WTC11 (cell line): Measurements from ENCODE around the gene OTUB2. TPM values are rescaled to one million over a fixed set of nuclear protein-coding genes. Genes with fewer than 3 reads are reported as not detected.

ENCODE experiments used
- ATAC-seq: fragments of 200-7000 bp; cut with Tn5 transposase; 2 replicates; pipeline ENCODE4 v1.10.0; 2021; ENCODE audit warnings: mild to moderate bottlenecking, moderate library complexity
- CTCF ChIA-PET: fragments of 300-600 bp; sonication (Branson Sonifier 250); formaldehyde crosslinking; loops from one replicate; lab custom pipeline; 2021; ENCODE audit warnings: antibody characterized with exemption; lab: Charles Lee
- POLR2A ChIA-PET: fragments of 350-600 bp; sonication (Branson Sonifier 250); formaldehyde crosslinking; loops from one replicate; lab custom pipeline; 2021; ENCODE audit warnings: antibody characterized with exemption; lab: Charles Lee
- DNase-seq: peaks from one replicate; pipeline ENCODE4 v3.0.0; 2021; ENCODE audit warnings: low spot score
- H3K27ac Mint-ChIP-seq: 2 replicates; pipeline ENCODE4 v1.8.0; 2021; ENCODE audit warnings: mixed read lengths
- H3K27me3 Mint-ChIP-seq: 2 replicates; pipeline ENCODE4 v1.8.0; 2021; ENCODE audit warnings: low read depth, mild to moderate bottlenecking, moderate library complexity, mixed read lengths
- H3K36me3 Mint-ChIP-seq: 2 replicates; pipeline ENCODE4 v1.8.0; 2021; ENCODE audit warnings: mixed read lengths
- H3K4me1 Mint-ChIP-seq: 2 replicates; pipeline ENCODE4 v1.8.0; 2022; ENCODE audit warnings: mixed read lengths
- H3K4me3 Mint-ChIP-seq: 2 replicates; pipeline ENCODE4 v1.8.0; 2021; ENCODE audit warnings: mild to moderate bottlenecking, moderate library complexity, mixed read lengths
- H3K9me3 Mint-ChIP-seq: 2 replicates; pipeline ENCODE4 v1.8.0; 2021; ENCODE audit warnings: mixed read lengths
- ATF1 ChIP-seq: sonication (generic); formaldehyde crosslinking; IDR thresholded peaks from 2 replicates; pipeline ENCODE4 v1.8.1; 2023; ENCODE audit warnings: mild to moderate bottlenecking, moderate library complexity, missing genetic modification reagents
- EMX1 ChIP-seq: fragments of 250-450 bp; sonication (Bioruptor Pico); IDR thresholded peaks from 2 replicates; pipeline ENCODE4 v1.8.0; 2021; ENCODE audit warnings: mild to moderate bottlenecking
- ETV6 ChIP-seq: sonication (generic); formaldehyde crosslinking; IDR thresholded peaks from 2 replicates; pipeline ENCODE4 v1.8.1; 2022; ENCODE audit warnings: mild to moderate bottlenecking, missing genetic modification reagents
- GRHL2 ChIP-seq: fragments of 250-450 bp; sonication (Bioruptor Pico); IDR thresholded peaks from 2 replicates; pipeline ENCODE4 v1.8.0; 2022; ENCODE audit warnings: mild to moderate bottlenecking, moderate library complexity; ENCODE audit not compliant: insufficient replicate concordance, severe bottlenecking
- HMGA2 ChIP-seq: fragments of 250-450 bp; sonication (Bioruptor Pico); IDR thresholded peaks from 2 replicates; pipeline ENCODE4 v1.4.0; 2021; ENCODE audit warnings: mild to moderate bottlenecking, moderate library complexity
- IRF2 ChIP-seq: sonication (generic); formaldehyde crosslinking; IDR thresholded peaks from 2 replicates; pipeline ENCODE4 v1.8.0; 2022; ENCODE audit warnings: low read depth, missing genetic modification reagents, borderline replicate concordance
- JAZF1 ChIP-seq: fragments of 250-450 bp; sonication (Bioruptor Pico); IDR thresholded peaks from 2 replicates; pipeline ENCODE4 v1.9.0; 2021; ENCODE audit warnings: moderate library complexity, mild to moderate bottlenecking, inconsistent platforms
- KAT7 ChIP-seq: sonication (generic); formaldehyde crosslinking; IDR thresholded peaks from 2 replicates; pipeline ENCODE4 v1.8.1; 2023; ENCODE audit warnings: missing genetic modification reagents, mild to moderate bottlenecking, borderline replicate concordance
- NFYB ChIP-seq: sonication (generic); formaldehyde crosslinking; conservative IDR thresholded peaks from 2 replicates; pipeline ENCODE4 v1.8.0; 2022; ENCODE audit warnings: low read depth, missing genetic modification reagents
- NR1H2 ChIP-seq: sonication (generic); formaldehyde crosslinking; IDR thresholded peaks from 2 replicates; pipeline ENCODE4 v1.9.0; 2021; ENCODE audit warnings: mild to moderate bottlenecking, moderate library complexity, missing genetic modification reagents
- RORB ChIP-seq: fragments of 250-450 bp; sonication (Bioruptor Pico); IDR thresholded peaks from 2 replicates; pipeline ENCODE4 v1.9.0; 2021; ENCODE audit warnings: mild to moderate bottlenecking
- SMAD4 ChIP-seq: sonication (generic); formaldehyde crosslinking; IDR thresholded peaks from 2 replicates; pipeline ENCODE4 v1.8.0; 2022; ENCODE audit warnings: mild to moderate bottlenecking, missing genetic modification reagents
- SP1 ChIP-seq: sonication (generic); formaldehyde crosslinking; conservative IDR thresholded peaks from 2 replicates; pipeline ENCODE4 v1.8.1; 2022; ENCODE audit warnings: missing genetic modification reagents
- TP53 ChIP-seq: sonication (generic); formaldehyde crosslinking; IDR thresholded peaks from 2 replicates; pipeline ENCODE4 v1.8.1; 2023; ENCODE audit warnings: mild to moderate bottlenecking, missing genetic modification reagents
- ZNF121 ChIP-seq: sonication (generic); formaldehyde crosslinking; IDR thresholded peaks from 2 replicates; pipeline ENCODE4 v1.8.0; 2023; ENCODE audit warnings: missing genetic modification reagents
- ZNF219 ChIP-seq: sonication (generic); formaldehyde crosslinking; IDR thresholded peaks from 2 replicates; pipeline ENCODE4 v1.8.0; 2023; ENCODE audit warnings: missing genetic modification reagents, mild to moderate bottlenecking, borderline replicate concordance
- ZNF263 ChIP-seq: sonication (generic); formaldehyde crosslinking; IDR thresholded peaks from 2 replicates; pipeline ENCODE4 v1.8.1; 2022; ENCODE audit warnings: low read depth, mild to moderate bottlenecking, moderate library complexity, missing genetic modification reagents
- ZNF416 ChIP-seq: fragments of 250-450 bp; sonication (Bioruptor Pico); IDR thresholded peaks from 2 replicates; pipeline ENCODE4 v1.9.0; 2021; ENCODE audit warnings: mild to moderate bottlenecking, inconsistent platforms
- ZNF423 ChIP-seq: fragments of 250-450 bp; sonication (Bioruptor Pico); IDR thresholded peaks from 2 replicates; pipeline ENCODE4 v2.1.2; 2022; ENCODE audit warnings: mild to moderate bottlenecking, moderate library complexity
- total RNA-seq: library from RNA; stranded (reverse); gene quantifications from 3 replicates; pipeline ENCODE4 v1.2.3, GENCODE V29; 2021
- TF ChIP-seq, protein P1 (sequence below): sonication (generic); formaldehyde crosslinking; IDR thresholded peaks from 2 replicates; pipeline ENCODE4 v1.8.0; 2022; ENCODE audit warnings: mild to moderate bottlenecking, missing genetic modification reagents
- TF ChIP-seq, protein P2 (sequence below): sonication (generic); formaldehyde crosslinking; IDR thresholded peaks from 2 replicates; pipeline ENCODE4 v1.8.1; 2023; ENCODE audit warnings: mild to moderate bottlenecking, missing genetic modification reagents
- TF ChIP-seq, protein P3 (sequence below): sonication (generic); formaldehyde crosslinking; IDR thresholded peaks from 2 replicates; pipeline ENCODE4 v1.8.1; 2022; ENCODE audit warnings: missing genetic modification reagents, borderline replicate concordance
- TF ChIP-seq, protein P4 (sequence below): sonication (generic); formaldehyde crosslinking; IDR thresholded peaks from 2 replicates; pipeline ENCODE4 v1.8.1; 2022; ENCODE audit warnings: mild to moderate bottlenecking, missing genetic modification reagents, moderate library complexity, borderline replicate concordance
- TF ChIP-seq, protein P5 (sequence below): fragments of 250-450 bp; sonication (Bioruptor Pico); IDR thresholded peaks from 2 replicates; pipeline ENCODE4 v2.1.2; 2022; ENCODE audit warnings: mild to moderate bottlenecking, moderate library complexity
- TF ChIP-seq, protein P6 (sequence below): sonication (generic); formaldehyde crosslinking; IDR thresholded peaks from 2 replicates; pipeline ENCODE4 v1.8.1; 2023; ENCODE audit warnings: mild to moderate bottlenecking, missing genetic modification reagents, moderate library complexity
- TF ChIP-seq, protein P7 (sequence below): sonication (generic); formaldehyde crosslinking; IDR thresholded peaks from 2 replicates; pipeline ENCODE4 v1.8.1; 2022; ENCODE audit warnings: mild to moderate bottlenecking, moderate library complexity, missing genetic modification reagents

Gene OTUB2
- total RNA-seq, 1 experiment from 2014 or later, result 3.5 TPM

DNA sequence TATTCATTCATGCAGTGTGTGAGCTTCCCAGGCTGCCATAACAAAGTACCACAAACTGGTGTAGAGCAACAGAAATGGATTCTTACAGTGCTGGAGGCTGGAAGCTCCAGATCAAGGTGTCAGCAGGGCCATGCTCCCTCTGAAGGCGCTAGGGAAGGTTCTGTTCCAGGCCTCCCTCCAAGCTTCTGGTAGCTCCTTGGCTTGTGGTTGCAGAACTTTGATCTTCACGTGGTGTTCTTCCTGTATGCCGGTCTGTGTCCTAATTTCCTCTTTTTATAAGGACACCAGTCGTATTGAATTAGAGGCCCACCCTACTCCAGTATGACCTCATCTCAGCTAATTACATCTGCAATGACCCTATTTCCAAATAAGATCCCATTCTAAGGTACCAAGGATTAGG is 3.1 kb downstream of the OTUB2 start:
- ChIA-PET CTCF (interaction anchor here (1.1 to 2.8 kb wide), 3 partner anchors 100 to 151 kb away, joined by 3 to 18 read pairs (median 4); no protein-coding TSS in a partner anchor), POLR2A (no interaction called here)
- ATAC-seq, result no peak
- no peak for DNase-seq
- Mint-ChIP-seq H3K27me3 (no peaks in the 10 kb centered on the region), H3K4me3 (no peak overlapping the region), H3K4me1 (peaks cover 3% of the 10 kb centered on the region)
- no peak for TF ChIP-seq EMX1
- TF ChIP-seq RORB (CRISPR knock-in tag), result no peak
- no peak for TF ChIP-seq ATF1 (CRISPR knock-in tag)
- TF ChIP-seq SP1 (CRISPR knock-in tag), result no peak
- TF ChIP-seq ZNF416 (CRISPR knock-in tag), result no peak
- TF ChIP-seq, protein P1, sequence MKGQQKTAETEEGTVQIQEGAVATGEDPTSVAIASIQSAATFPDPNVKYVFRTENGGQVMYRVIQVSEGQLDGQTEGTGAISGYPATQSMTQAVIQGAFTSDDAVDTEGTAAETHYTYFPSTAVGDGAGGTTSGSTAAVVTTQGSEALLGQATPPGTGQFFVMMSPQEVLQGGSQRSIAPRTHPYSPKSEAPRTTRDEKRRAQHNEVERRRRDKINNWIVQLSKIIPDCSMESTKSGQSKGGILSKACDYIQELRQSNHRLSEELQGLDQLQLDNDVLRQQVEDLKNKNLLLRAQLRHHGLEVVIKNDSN (CRISPR knock-in tag), result no peak
- TF ChIP-seq, all 79 proteins: peak for 0
- peaks cover 11% of the 10 kb centered on the region for H3K9me3 Mint-ChIP-seq
- H3K27ac Mint-ChIP-seq, result no peak overlapping the region; the same call in 1 of the 2 replicates
- H3K36me3 Mint-ChIP-seq, result peaks cover 11% of the 10 kb centered on the region

DNA sequence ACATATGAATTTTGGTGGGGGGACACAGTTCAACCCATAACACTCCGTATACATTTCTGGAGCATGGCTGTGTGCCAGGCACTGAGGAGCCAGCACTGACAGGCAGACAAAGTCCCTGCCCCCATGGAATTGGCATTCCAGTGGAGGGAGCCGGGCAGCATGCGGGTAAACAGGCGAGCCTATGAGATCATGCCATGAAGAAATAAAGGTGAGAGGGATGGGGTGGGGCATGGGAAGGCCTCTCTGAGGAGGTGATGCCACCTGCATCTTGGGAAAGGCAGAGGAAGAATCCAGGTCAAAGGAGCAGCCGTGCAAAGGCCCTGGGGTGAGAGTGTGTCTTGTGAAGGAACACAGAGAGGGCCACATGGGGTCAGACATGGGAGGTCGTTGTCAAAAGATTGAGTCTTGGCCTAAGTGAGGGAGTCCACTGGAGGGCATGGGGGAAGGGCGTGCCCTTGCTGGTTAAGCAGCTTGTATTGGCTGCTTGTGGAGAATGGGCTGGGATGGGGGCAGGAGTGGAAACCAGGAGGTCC is 3.6 kb downstream of the OTUB2 start:
- no peaks in the 10 kb centered on the region for H3K27me3 Mint-ChIP-seq
- no peak overlapping the region for H3K4me3 Mint-ChIP-seq
- TF ChIP-seq, protein P2, sequence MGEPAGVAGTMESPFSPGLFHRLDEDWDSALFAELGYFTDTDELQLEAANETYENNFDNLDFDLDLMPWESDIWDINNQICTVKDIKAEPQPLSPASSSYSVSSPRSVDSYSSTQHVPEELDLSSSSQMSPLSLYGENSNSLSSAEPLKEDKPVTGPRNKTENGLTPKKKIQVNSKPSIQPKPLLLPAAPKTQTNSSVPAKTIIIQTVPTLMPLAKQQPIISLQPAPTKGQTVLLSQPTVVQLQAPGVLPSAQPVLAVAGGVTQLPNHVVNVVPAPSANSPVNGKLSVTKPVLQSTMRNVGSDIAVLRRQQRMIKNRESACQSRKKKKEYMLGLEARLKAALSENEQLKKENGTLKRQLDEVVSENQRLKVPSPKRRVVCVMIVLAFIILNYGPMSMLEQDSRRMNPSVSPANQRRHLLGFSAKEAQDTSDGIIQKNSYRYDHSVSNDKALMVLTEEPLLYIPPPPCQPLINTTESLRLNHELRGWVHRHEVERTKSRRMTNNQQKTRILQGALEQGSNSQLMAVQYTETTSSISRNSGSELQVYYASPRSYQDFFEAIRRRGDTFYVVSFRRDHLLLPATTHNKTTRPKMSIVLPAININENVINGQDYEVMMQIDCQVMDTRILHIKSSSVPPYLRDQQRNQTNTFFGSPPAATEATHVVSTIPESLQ, result no peak
- TF ChIP-seq IRF2 (CRISPR knock-in tag) (no peak), ZNF263 (CRISPR knock-in tag) (no peak), KAT7 (no peak), SMAD4 (CRISPR knock-in tag) (no peak), ZNF219 (CRISPR knock-in tag) (no peak), JAZF1 (no peak)
- TF ChIP-seq, protein P3, sequence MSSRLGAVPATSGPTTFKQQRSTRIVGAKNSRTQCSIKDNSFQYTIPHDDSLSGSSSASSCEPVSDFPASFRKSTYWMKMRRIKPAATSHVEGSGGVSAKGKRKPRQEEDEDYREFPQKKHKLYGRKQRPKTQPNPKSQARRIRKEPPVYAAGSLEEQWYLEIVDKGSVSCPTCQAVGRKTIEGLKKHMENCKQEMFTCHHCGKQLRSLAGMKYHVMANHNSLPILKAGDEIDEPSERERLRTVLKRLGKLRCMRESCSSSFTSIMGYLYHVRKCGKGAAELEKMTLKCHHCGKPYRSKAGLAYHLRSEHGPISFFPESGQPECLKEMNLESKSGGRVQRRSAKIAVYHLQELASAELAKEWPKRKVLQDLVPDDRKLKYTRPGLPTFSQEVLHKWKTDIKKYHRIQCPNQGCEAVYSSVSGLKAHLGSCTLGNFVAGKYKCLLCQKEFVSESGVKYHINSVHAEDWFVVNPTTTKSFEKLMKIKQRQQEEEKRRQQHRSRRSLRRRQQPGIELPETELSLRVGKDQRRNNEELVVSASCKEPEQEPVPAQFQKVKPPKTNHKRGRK (CRISPR knock-in tag), result no peak
- H3K27ac Mint-ChIP-seq, result no peak overlapping the region; the same call in 1 of the 2 replicates
- H3K36me3 Mint-ChIP-seq, result peaks cover 16% of the 10 kb centered on the region
- peaks cover 3% of the 10 kb centered on the region for H3K4me1 Mint-ChIP-seq
- peaks cover 15% of the 10 kb centered on the region for H3K9me3 Mint-ChIP-seq
- ATAC-seq (no peak), DNase-seq (no peak)
- ChIA-PET CTCF (interaction anchor here (0.6 kb wide), 1 partner anchor 832 kb away, joined by 3 read pairs; no protein-coding TSS in a partner anchor), POLR2A (no interaction called here)

DNA sequence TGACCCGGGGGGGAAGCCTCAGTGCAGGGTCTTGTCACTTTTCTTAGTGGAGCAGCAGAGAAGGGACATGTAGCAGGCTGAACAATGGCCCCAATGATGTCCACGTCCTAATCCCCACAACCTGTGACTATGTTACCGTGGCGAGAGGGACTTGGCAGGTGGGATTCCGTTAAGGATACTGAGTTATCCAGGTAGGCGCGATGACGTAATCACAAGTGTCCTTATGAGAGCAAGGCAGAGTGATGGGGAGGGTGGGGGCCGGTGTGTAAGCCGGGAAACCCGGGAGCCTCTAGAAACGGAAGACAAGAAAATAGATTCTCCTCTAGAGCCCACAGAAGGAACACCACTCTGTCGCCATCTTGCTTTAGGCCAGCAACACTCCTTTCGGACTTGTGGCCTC is 4.4 kb downstream of the OTUB2 start:
- ATAC-seq (no peak), DNase-seq (no peak)
- no peaks in the 10 kb centered on the region for H3K27me3 Mint-ChIP-seq
- H3K4me1 Mint-ChIP-seq, result peaks cover 3% of the 10 kb centered on the region
- peaks cover 16% of the 10 kb centered on the region for H3K9me3 Mint-ChIP-seq
- ChIA-PET CTCF (no interaction called here), POLR2A (no interaction called here)
- no peak overlapping the region for H3K27ac Mint-ChIP-seq
- no peak overlapping the region for H3K4me3 Mint-ChIP-seq
- peaks cover 17% of the 10 kb centered on the region for H3K36me3 Mint-ChIP-seq
- no peak for TF ChIP-seq ZNF423 (CRISPR knock-in tag)
- no peak for TF ChIP-seq RORB (CRISPR knock-in tag)
- TF ChIP-seq KAT7, result no peak
- no peak for TF ChIP-seq NFYB (CRISPR knock-in tag)
- TF ChIP-seq TP53 (CRISPR knock-in tag), result no peak
- TF ChIP-seq, protein P4, sequence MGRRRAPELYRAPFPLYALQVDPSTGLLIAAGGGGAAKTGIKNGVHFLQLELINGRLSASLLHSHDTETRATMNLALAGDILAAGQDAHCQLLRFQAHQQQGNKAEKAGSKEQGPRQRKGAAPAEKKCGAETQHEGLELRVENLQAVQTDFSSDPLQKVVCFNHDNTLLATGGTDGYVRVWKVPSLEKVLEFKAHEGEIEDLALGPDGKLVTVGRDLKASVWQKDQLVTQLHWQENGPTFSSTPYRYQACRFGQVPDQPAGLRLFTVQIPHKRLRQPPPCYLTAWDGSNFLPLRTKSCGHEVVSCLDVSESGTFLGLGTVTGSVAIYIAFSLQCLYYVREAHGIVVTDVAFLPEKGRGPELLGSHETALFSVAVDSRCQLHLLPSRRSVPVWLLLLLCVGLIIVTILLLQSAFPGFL (CRISPR knock-in tag), result no peak
- TF ChIP-seq ZNF121 (CRISPR knock-in tag), result no peak
- no peak for TF ChIP-seq GRHL2 (CRISPR knock-in tag)
- TF ChIP-seq, protein P5, sequence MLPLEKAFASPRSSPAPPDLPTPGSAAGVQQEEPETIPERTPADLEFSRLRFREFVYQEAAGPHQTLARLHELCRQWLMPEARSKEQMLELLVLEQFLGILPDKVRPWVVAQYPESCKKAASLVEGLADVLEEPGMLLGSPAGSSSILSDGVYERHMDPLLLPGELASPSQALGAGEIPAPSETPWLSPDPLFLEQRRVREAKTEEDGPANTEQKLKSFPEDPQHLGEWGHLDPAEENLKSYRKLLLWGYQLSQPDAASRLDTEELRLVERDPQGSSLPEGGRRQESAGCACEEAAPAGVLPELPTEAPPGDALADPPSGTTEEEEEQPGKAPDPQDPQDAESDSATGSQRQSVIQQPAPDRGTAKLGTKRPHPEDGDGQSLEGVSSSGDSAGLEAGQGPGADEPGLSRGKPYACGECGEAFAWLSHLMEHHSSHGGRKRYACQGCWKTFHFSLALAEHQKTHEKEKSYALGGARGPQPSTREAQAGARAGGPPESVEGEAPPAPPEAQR, result no peak
- TF ChIP-seq, protein P6, sequence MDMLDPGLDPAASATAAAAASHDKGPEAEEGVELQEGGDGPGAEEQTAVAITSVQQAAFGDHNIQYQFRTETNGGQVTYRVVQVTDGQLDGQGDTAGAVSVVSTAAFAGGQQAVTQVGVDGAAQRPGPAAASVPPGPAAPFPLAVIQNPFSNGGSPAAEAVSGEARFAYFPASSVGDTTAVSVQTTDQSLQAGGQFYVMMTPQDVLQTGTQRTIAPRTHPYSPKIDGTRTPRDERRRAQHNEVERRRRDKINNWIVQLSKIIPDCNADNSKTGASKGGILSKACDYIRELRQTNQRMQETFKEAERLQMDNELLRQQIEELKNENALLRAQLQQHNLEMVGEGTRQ, result no peak
- TF ChIP-seq NR1H2 (CRISPR knock-in tag), result no peak
- no peak for TF ChIP-seq HMGA2 (CRISPR knock-in tag)
- no peak for TF ChIP-seq ETV6 (CRISPR knock-in tag)
- TF ChIP-seq, protein P7, sequence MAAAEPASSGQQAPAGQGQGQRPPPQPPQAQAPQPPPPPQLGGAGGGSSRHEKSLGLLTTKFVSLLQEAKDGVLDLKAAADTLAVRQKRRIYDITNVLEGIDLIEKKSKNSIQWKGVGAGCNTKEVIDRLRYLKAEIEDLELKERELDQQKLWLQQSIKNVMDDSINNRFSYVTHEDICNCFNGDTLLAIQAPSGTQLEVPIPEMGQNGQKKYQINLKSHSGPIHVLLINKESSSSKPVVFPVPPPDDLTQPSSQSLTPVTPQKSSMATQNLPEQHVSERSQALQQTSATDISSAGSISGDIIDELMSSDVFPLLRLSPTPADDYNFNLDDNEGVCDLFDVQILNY (CRISPR knock-in tag), result no peak
